ENCODE results near the gene MTG1. TPM values are rescaled to one million over a fixed set of nuclear protein-coding genes. Genes with fewer than 3 reads are reported as not detected.
"Not testable (repeated sequence)": the region's sequence is repeated elsewhere in the genome, so short reads cannot be mapped to it uniquely, and the experiment has no call there.

Gene MTG1
- total RNA-seq, 1 experiment from 2014 or later, result 26.4 TPM

DNA sequence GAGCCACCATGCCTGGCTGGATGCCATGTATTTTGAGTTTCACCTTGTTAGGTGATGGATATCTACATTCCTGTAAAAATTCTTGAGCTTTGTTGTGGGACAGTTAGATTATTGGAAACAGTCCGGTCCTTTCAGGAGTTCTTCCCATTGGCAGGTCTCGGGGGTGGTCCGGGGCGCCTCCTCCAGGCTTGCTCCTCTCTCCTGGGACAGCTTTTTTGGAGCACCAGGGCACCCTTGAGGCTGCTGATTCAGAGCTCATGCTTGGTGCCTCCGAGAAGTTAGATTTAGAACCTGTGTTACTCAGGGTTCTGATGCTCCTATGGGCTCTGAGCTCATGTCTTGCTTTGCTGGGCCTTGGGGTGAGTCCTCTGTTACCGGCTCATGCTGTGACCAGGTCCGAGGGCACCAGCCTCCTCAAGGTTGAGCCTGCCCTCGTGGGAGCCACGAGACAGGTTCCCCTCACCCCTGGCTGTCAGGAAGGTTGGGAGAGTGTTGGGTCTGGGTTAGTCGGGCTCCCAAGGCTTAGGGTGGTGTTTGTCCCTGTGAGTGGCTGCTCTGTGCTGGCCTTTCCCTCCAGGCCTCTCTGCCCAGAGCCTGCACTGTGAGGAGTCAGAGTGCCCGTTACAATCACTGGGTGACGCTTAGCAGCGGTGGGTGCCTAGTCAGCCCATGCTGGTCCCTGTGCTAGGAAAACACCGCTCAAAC is 24.5 kb downstream of the MTG1 start:
- no peak overlapping the region for H3K4me3 ChIP-seq
- H3K9me3 ChIP-seq (replicated peaks), result no peaks in the 10 kb centered on the region
- no peaks in the 10 kb centered on the region for H3K4me1 ChIP-seq
- H3K36me3 ChIP-seq, result peaks cover 8% of the 10 kb centered on the region; the same call in 1 of the 2 replicates
- no peaks in the 10 kb centered on the region for H3K27me3 ChIP-seq
- H3K27ac ChIP-seq, result no peak overlapping the region
- DNase-seq, result no peak

DNA sequence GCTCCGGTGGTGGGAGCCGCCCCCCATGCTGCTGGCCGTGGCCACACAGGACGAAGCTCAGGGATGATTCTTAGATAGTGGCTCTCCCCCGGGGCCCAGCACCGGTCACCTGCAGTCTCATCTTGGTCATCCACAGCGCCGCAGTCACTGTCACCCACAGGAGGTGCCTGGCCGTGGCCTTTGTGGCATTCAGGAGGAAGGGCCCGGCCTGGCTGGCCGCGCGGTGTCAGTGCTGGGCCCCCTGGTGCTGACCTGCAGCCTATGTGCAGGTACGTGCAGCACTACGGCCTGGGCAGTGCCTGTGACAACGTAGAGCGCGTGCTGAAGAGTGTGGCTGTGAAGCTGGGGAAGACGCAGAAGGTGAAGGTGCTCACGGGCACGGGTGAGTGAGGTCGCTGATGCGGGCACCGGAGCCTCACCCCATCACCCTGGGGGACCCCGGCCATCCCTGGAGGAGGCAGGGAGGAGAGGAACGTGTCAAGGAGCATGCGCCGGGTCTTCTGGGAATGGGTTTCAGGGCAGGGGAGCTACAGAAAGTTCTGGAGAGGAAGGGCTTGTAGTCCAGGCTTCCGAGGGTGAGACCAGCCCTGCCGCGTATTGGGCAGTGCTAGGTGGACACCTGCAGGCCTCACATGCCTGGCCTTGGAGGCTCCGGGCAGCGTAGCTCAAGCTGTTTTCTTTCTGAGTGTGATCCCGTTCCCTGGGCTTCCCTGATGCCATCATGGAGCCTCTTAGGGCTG is 25.4 kb downstream of the MTG1 start:
- H3K27ac ChIP-seq, result no peak overlapping the region
- H3K4me1 ChIP-seq, result no peaks in the 10 kb centered on the region
- no peaks in the 10 kb centered on the region for H3K9me3 ChIP-seq (replicated peaks)
- no peaks in the 10 kb centered on the region for H3K27me3 ChIP-seq
- no peak overlapping the region for H3K4me3 ChIP-seq
- DNase-seq, result no peak
- H3K36me3 ChIP-seq, result peaks cover 6% of the 10 kb centered on the region; the same call in 1 of the 2 replicates

DNA sequence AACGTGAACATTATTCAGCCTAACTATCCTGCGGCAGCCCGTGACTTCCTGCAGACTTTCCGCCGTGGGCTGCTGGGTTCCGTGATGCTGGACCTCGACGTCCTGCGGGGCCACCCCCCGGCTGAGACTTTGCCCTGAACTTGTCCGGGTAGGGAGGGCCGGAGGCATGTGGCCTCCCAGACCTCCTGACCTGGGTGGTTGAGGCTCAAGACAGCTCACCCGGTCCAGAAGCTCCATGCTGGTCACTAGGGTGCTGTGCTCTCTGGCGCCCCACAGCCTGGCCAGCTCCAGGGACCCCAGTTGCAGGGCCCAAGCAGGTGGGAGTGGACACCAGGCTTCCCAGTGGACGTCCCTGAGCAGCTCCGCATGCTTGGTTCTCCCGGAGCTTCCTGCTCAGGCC is 26.1 kb downstream of the MTG1 start:
- Histone ChIP-seq H3K27me3 (no peaks in the 10 kb centered on the region), H3K4me3 (no peak overlapping the region), H3K4me1 (no peaks in the 10 kb centered on the region), H3K27ac (no peak overlapping the region), H3K36me3 (peaks cover 6% of the 10 kb centered on the region; the same call in 1 of the 2 replicates), H3K9me3 (replicated peaks) (no peaks in the 10 kb centered on the region)
- DNase-seq, result no peak

DNA sequence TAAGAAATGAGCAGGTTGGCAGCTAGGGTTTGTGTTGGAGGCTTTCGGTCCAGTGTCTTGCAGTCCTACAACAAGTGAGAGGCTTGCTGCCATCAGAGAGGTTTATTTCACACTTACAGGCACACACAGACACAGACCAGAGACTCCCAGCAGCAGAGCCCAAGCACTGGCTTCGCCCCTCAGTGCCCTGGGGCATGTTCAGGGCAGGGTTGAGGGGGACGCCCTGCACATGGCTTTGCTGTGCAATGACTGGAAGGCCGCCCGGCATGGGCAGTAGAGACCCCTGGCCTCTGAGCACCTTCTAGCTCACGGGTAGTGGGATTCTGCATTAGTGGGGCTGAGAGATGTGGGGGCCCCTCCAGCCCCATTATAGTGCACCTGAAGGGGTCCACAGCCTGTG is 26.6 kb downstream of the MTG1 start:
- Histone ChIP-seq H3K4me1 (no peaks in the 10 kb centered on the region), H3K9me3 (replicated peaks) (no peaks in the 10 kb centered on the region), H3K27me3 (no peaks in the 10 kb centered on the region), H3K27ac (no peak overlapping the region), H3K36me3 (peaks cover 1% of the 10 kb centered on the region; the same call in 1 of the 2 replicates), H3K4me3 (no peak overlapping the region)
- no peak for DNase-seq

DNA sequence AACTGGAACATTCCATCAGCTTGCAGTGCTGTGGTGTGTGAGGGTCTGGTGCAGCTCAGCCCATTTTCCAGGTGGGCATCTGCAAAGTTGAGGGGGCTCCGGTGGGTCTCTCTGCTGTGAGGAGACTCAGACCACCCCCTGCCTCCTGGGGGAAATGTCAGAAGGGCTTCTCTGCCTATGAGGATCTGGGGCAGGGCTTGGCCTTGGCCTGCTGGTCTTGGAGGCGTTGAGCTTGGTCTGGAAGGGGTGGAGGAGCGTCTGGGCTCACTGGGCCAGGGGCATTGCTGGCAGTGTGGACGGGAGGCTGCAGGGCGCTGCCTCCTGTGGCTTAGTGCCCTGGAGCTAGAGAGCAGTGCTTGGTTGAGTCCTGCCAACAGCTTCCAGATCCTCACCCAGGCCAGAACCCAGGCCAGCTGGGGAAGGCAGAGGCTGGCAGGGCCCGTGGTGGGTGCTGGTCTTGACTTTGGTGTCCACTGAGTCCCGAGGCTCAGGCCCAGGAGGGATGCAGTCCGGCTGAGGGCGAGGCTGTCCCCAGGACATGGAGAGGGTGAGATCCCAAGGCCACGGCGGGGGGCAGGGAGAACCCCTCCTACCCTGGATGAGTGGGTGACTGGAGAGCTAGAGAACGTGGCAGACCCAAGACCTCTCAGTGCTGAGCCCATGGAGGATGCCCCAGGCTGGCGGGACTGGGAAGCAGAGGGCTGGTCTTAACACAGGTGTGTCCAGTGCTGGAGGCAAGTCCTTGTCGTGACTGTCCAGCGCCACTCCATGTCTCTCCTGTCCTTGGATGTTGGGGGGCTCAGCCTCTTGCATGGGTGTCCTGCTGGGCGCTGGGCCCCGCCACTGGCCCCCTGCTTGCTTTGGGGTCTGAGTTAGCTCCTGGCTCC is 27.6 kb downstream of the MTG1 start:
- Histone ChIP-seq H3K4me3 (no peak overlapping the region), H3K36me3 (no peaks in the 10 kb centered on the region), H3K27ac (no peak overlapping the region), H3K4me1 (no peaks in the 10 kb centered on the region), H3K9me3 (replicated peaks) (no peaks in the 10 kb centered on the region), H3K27me3 (no peaks in the 10 kb centered on the region)
- DNase-seq, result no peak

DNA sequence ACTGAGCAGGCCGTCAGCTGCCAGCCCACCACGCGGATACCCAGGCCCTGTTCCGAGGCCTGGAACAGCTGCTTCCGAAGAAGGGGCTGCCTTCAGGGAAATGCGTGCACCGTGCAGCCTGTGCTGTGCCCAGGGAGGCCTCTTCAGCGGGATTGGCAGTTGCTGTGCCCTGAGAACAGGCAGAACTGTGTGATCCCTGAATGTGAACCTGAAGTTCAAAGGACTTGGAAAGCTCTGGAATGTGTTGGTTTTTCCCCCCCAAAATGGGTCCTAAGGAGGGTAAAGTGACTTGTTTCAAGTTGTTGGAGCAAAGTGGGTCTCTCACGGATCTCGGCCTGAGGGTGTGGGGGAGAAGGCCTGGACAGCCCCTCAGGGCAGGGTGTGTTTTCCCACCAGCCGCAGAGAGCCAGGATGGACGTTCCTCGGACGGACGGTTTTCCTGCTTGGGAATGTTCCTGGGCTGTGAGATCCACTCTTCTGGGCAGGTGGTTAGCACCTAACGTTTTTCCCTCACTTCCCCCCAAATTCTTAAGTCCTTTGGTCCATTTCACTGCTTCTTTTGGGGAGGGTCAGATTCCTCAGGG is 28.4 kb downstream of the MTG1 start:
- H3K27me3 ChIP-seq, result no peaks in the 10 kb centered on the region
- H3K36me3 ChIP-seq, result no peaks in the 10 kb centered on the region
- no peaks in the 10 kb centered on the region for H3K9me3 ChIP-seq (replicated peaks)
- H3K27ac ChIP-seq, result no peak overlapping the region
- DNase-seq, result no peak
- no peaks in the 10 kb centered on the region for H3K4me1 ChIP-seq
- no peak overlapping the region for H3K4me3 ChIP-seq

DNA sequence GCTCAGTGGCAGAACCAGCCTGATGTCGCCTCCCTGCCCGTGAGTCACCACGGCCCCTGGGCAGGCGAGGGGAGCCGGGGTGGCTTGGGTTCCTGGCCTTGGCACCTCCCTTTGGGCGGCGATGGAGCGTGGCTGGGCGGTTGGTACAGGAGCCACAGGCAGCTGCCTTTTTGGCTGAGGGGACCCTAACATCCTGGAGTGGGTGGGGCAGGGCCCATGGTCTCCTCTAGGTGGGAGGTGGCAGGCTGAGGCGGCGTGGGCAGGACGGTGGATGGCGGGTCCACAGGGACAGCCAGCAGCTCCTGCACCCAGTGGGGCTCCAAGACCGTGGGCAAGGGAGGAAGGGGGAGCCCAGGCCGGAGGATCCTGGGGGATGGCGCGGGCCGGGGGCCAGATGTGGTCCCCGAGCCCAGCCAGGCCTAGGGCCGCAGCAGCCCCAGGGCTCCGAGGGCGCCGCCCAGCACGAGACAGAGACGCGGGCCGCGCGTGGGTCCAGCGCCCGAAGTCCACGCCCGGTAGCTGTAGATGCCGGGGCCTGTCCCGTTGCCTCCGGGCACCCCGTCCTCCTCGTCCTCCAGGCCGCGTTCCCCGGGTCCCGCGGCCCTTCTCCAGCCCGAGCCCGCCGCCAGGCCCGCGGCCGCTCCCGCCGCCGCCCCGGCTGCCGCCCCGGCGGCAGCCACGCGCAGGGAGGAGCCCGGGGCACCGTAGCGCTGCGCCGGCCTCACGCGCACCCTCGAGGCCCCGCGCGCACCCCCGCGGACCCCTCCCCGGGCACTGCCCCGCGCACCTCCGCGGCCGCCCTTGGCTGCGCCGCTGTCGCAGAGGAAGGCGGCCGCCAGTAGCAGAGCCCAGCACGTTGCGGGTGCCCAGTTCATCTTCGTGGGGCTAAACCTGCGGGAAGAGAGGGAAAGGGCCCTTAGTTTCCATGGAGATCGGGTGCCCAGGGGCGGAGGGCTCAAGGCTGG is 29.1 kb downstream of the MTG1 start:
- Histone ChIP-seq H3K4me1 (no peaks in the 10 kb centered on the region), H3K4me3 (no peak overlapping the region), H3K27ac (no peak overlapping the region), H3K9me3 (replicated peaks) (no peaks in the 10 kb centered on the region), H3K27me3 (no peaks in the 10 kb centered on the region), H3K36me3 (no peaks in the 10 kb centered on the region)
- no peak for DNase-seq

DNA sequence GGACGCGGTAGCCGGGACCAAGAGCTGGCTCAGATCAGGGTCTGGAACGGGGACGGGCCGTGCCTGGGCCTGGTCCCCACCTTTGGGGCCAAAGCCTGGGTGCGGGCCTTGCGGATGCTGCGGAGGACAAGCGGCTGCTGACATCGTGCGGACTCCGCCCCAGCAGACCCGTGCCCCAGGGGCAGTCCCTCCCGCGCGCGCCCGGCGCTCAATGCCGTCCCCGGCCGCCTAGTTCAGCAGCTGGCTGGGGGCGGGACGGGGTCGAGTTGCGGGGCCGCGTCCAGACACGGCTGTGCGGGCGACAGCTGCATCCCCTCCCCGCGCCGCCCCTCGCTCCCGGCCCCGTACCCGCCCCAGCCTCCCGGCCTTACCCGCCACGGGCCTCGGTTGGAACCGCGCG is 30.1 kb downstream of the MTG1 start:
- H3K27me3 ChIP-seq; H3K9me3 ChIP-seq (replicated peaks); DNase-seq; H3K4me3 ChIP-seq; H3K36me3 ChIP-seq; H3K4me1 ChIP-seq; H3K27ac ChIP-seq: not testable (repeated sequence)

DNA sequence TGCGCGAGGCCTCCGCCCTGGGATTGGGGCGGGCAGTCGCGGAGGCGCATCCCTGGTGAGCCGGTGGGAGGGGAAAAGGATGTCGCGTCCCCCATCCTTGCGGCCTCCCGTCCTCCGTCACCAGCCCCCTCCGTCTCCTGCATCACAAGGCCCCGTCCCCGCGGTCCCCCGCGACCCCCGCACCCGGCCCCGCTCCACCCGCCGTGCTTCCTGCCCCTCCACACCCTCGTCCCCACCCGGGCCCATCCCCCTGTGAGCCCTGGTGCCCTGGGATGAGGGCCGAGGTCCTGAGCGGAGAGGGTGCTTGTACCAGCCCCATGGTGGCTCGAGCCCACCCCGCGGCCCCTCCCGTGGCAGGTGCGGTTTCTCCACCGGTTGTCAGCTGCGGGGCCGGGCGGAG is 30.6 kb downstream of the MTG1 start, which contains the start of gene SPRN:
SPRN (minus strand) TSS at position 25 of the 400 bp plus-strand sequence. CDS start 944 bp downstream, outside the sequence.
- not testable (repeated sequence) for DNase-seq; H3K27me3 ChIP-seq; H3K9me3 ChIP-seq (replicated peaks); H3K27ac ChIP-seq; H3K4me3 ChIP-seq; H3K4me1 ChIP-seq; H3K36me3 ChIP-seq

DNA sequence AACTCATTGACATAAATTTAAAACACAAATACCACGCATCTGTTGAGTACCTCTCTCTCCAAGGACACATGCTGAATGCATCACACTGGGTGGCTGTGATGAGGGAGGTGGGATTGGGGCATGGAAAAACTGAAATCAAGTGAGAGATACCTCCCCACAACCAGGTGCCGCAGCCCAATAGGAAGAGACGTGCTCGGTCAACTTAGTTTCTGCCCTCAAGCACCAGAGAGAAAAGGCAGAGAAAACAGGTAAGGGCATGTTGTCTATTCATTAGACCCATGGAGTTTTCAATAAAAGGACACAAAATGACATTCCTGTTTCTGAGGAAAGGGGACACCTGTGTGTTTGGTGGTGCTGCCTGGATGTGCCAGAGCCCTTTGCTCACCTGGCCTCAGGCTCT is 35.6 kb downstream of the MTG1 start:
- H3K9me3 ChIP-seq (replicated peaks); DNase-seq; H3K4me1 ChIP-seq: not testable (repeated sequence)

DNA sequence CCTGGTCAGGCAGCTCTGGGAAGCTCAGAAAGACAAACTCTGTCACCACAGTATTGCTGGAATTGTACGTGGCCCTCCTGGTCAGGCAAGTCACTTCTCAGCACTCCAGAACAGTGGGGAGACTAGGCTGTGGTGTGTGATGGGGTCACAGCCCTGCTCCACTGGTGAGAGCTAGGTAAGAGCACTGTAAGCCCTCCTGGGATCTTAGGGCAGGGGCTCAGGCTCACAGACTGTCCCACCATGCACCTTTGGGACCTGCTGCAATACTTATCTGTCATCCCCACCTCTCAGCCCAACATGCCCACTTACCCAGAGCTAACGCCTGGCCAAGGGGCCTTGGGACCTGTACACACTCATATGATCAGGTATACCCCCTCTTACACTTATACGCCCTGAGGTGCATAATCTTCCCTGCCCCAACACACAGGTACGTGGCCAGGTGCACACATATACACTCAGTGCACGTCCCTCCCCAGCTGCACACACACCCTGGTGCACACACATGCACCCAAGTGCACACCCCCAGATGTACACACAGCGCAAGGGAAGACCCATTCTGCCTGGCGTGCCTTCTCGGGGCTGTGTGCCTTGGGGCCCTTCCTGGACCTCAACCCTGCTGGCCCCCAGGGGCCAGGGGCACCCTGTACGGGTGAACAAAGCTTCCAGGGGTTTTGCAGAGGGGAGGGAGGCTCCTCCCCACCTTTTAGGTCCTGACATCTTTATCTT is 38.1 kb downstream of the MTG1 start:
- H3K4me1 ChIP-seq; H3K27ac ChIP-seq; H3K4me3 ChIP-seq; H3K9me3 ChIP-seq (replicated peaks); H3K27me3 ChIP-seq; H3K36me3 ChIP-seq; DNase-seq: not testable (repeated sequence)

More for the DNA sequence above, 35.6 kb downstream of the MTG1 start:
- not testable (repeated sequence) for H3K36me3 ChIP-seq, H3K27ac ChIP-seq, H3K27me3 ChIP-seq, H3K4me3 ChIP-seq

DNA sequence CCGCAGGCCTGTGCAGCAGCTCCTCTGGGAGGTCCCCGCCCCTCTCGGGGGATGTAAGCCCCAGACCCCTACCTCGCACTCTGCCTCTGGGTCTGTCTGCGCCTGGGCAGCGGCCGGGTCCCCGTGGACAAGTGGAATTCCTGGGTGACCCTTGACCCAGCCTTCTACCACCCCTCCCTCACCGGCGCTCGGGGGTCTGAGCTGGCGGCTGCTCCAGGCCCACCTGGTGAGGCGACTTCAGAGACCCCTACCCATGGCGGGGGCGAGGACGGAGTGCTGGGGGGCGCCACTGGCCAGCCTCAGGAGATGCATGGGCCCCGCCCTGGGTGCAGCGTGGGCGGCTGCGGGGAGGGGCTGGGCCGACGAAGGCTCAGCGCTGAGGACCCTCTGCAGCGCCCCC is 38.8 kb downstream of the MTG1 start:
- not testable (repeated sequence) for H3K27ac ChIP-seq; DNase-seq; H3K9me3 ChIP-seq (replicated peaks); H3K27me3 ChIP-seq; H3K4me3 ChIP-seq; H3K36me3 ChIP-seq; H3K4me1 ChIP-seq

DNA sequence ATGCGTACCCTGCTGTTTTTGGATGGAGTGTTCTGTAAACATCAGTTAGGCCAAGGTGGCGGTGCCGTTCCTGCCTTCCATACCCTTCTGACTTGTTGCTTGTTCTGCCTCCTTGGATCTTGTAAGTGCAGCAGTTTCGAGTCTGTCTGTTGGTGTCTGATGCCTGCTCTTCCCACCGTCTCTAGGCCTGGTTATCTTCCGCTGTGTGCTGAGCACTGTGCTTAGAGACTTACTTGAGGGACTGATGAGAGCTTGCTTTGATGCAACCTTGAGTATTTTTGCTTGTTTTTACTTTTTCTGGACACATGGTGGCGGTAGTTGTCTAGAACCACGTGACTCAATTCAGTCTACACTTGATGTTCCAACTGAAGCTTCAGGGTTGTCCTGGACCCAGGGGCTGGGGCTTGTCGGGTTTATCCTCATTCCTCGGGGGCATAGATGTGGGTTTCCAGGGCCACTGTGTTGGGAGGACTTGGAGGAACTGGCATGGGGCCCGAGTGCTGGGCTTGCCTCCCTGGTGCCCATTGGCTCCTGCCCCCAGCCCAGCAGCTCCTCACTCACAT is 44.8 kb downstream of the MTG1 start:
- H3K9me3 ChIP-seq (replicated peaks), result no peaks in the 10 kb centered on the region
- H3K27ac ChIP-seq, result no peak overlapping the region
- no peak overlapping the region for H3K4me3 ChIP-seq
- H3K27me3 ChIP-seq, result no peaks in the 10 kb centered on the region
- H3K36me3 ChIP-seq, result no peaks in the 10 kb centered on the region
- DNase-seq, result peak in 1 of 2 experiments; percentile 56
- H3K4me1 ChIP-seq, result no peaks in the 10 kb centered on the region

Data from SJCRH30 (cell line).